Calu3 (cell line): Measurements from ENCODE around the gene CDH13. TPM values are rescaled to one million over a fixed set of nuclear protein-coding genes. Genes with fewer than 3 reads are reported as not detected.

Experiments
- BruUV-seq: library from RNA; stranded (reverse); fragments of 400-500 nt; replicated peaks from 2 replicates; lab custom pipeline; 2021; lab: Mats Ljungman, UMichigan
- CTCF ChIA-PET: fragments of 300-600 bp; sonication (Branson Sonifier 250); formaldehyde crosslinking; loops from one replicate; lab custom pipeline; 2022; ENCODE audit warnings: antibody characterized with exemption; lab: Charles Lee
- DNase-seq: peaks from one replicate; pipeline ENCODE4 v3.0.0; 2022
- H3K27ac Mint-ChIP-seq: one replicate; pipeline ENCODE4 v1.8.0; 2022; ENCODE audit warnings: mixed read lengths; ENCODE audit not compliant: unreplicated experiment
- H3K27me3 Mint-ChIP-seq: one replicate; pipeline ENCODE4 v1.8.0; 2022; ENCODE audit warnings: mixed read lengths; ENCODE audit not compliant: unreplicated experiment
- H3K36me3 Mint-ChIP-seq: one replicate; pipeline ENCODE4 v1.8.0; 2022; ENCODE audit warnings: mild to moderate bottlenecking, moderate library complexity, mixed read lengths; ENCODE audit not compliant: insufficient read depth, unreplicated experiment
- H3K4me1 Mint-ChIP-seq: one replicate; pipeline ENCODE4 v1.8.0; 2022; ENCODE audit warnings: mild to moderate bottlenecking, low read depth, mixed read lengths; ENCODE audit not compliant: unreplicated experiment
- H3K4me3 Mint-ChIP-seq: one replicate; pipeline ENCODE4 v1.8.0; 2022; ENCODE audit warnings: mild to moderate bottlenecking, low read depth, moderate library complexity, mixed read lengths; ENCODE audit not compliant: unreplicated experiment
- H3K9me3 Mint-ChIP-seq: one replicate; pipeline ENCODE4 v1.8.0; 2022; ENCODE audit warnings: low read depth, mixed read lengths; ENCODE audit not compliant: unreplicated experiment
- CTCF ChIP-seq: fragments of 200-600 bp; IDR thresholded peaks from one replicate; pipeline ENCODE4 v1.8.0; 2022; ENCODE audit warnings: antibody characterized with exemption; ENCODE audit not compliant: unreplicated experiment
- intact Hi-C: fragments of 100-400 bp; cut with micrococcal nuclease; formaldehyde crosslinking; loops from one replicate; pipeline ENCODE4 v1.10.0; 2022; ENCODE audit not compliant: unreplicated experiment
- total RNA-seq: library from RNA; stranded (reverse); gene quantifications from 2 replicates; pipeline ENCODE4 v1.2.3, GENCODE V29; 2022

Gene CDH13
- total RNA-seq, 1 experiment from 2014 or later = not detected

- intact Hi-C loops = no loop called here
- Mint-ChIP-seq H3K27me3 (peaks cover 9% of the 10 kb centered on the region), H3K9me3 (no peaks in the 10 kb centered on the region), H3K36me3 (no peaks in the 10 kb centered on the region), H3K27ac (no peak overlapping the region), H3K4me3 (no peak overlapping the region), H3K4me1 (peaks cover 12% of the 10 kb centered on the region)
- CTCF ChIA-PET = no interaction called here
- no peak for TF ChIP-seq CTCF
- no peak for DNase-seq
- BruUV-seq = no TSS peak
These were observed 1204.1 kb downstream of the CDH13 start for GRCh38 chr16:83830769-83831455.

GRCh38 chr16:83831456-83831987 lies 1204.8 kb downstream of the CDH13 start:
- TF ChIP-seq CTCF = no peak
- intact Hi-C loops = no loop called here
- no peak overlapping the region for H3K4me3 Mint-ChIP-seq
- DNase-seq = no peak
- BruUV-seq = no TSS peak
- peaks cover 9% of the 10 kb centered on the region for H3K27me3 Mint-ChIP-seq
- H3K36me3 Mint-ChIP-seq = peaks cover 4% of the 10 kb centered on the region
- no peak overlapping the region for H3K27ac Mint-ChIP-seq
- CTCF ChIA-PET = interaction anchor here (0.6 kb wide), 1 partner anchor 10 kb away, joined by 4 read pairs; no protein-coding TSS in a partner anchor
- H3K9me3 Mint-ChIP-seq = no peaks in the 10 kb centered on the region
- H3K4me1 Mint-ChIP-seq = peaks cover 5% of the 10 kb centered on the region

GRCh38 chr16:83833921-83834320 lies 1207.2 kb downstream of the CDH13 start:
- no TSS peak for BruUV-seq
- DNase-seq = no peak
- Mint-ChIP-seq H3K4me3 (no peak overlapping the region), H3K27ac (no peak overlapping the region), H3K27me3 (peaks cover 9% of the 10 kb centered on the region), H3K9me3 (no peaks in the 10 kb centered on the region), H3K4me1 (no peaks in the 10 kb centered on the region), H3K36me3 (peaks cover 7% of the 10 kb centered on the region)
- CTCF ChIA-PET = no interaction called here
- intact Hi-C loops = no loop called here
- no peak for TF ChIP-seq CTCF

- peak overlapping the region; percentile 42 for H3K27ac Mint-ChIP-seq
- H3K4me3 Mint-ChIP-seq = no peak overlapping the region
- CTCF ChIA-PET = interaction anchor here (1.3 kb wide), 1 partner anchor 9 kb away, joined by 5 read pairs; no protein-coding TSS in a partner anchor
These were observed 1209.1 kb downstream of the CDH13 start for GRCh38 chr16:83835586-83836566.

More at GRCh38 chr16:83835586-83836566, 1209.1 kb downstream of the CDH13 start:
- Mint-ChIP-seq H3K27me3 (peaks cover 9% of the 10 kb centered on the region), H3K9me3 (peaks cover 3% of the 10 kb centered on the region), H3K4me1 (no peaks in the 10 kb centered on the region), H3K36me3 (peaks cover 7% of the 10 kb centered on the region)
- no peak for TF ChIP-seq CTCF
- intact Hi-C loops = no loop called here
- no TSS peak for BruUV-seq
- DNase-seq = no peak
